HG03135 (cell line): ENCODE data around the gene KREMEN1.
A peak's percentile ranks its signal among the peaks of the same experiment; 100 is the strongest.
"Not testable (repeated sequence)": the region's sequence is repeated elsewhere in the genome, so short reads cannot be mapped to it uniquely, and the experiment has no call there.

ENCODE experiments used
- ATAC-seq: cut with Tn5 transposase; IDR thresholded peaks from one replicate; pipeline ENCODE4 v1.9.1; 2021; ENCODE audit warnings: mild to moderate bottlenecking, moderate library complexity; ENCODE audit not compliant: unreplicated experiment

Gene KREMEN1

GRCh38 chr22:29072979-29073617 lies at the start of gene KREMEN1:
Gene KREMEN1 (plus strand): TSS chr22:29073035. CDS start chr22:29073131, 96 bp downstream.
- peak; percentile 26 for ATAC-seq

- ATAC-seq: no peak
Observed at GRCh38 chr22:29023172-29023796, 49.6 kb upstream of the KREMEN1 start.

GRCh38 chr22:29026579-29026978 lies 46.3 kb upstream of the KREMEN1 start:
- ATAC-seq: no peak

GRCh38 chr22:29028468-29028867 lies 44.4 kb upstream of the KREMEN1 start:
- ATAC-seq: no peak

- no peak for ATAC-seq
Observed at GRCh38 chr22:29029202-29030000, 43.4 kb upstream of the KREMEN1 start.

- ATAC-seq: no peak
Observed at GRCh38 chr22:29030016-29030617, 42.7 kb upstream of the KREMEN1 start.

GRCh38 chr22:29030618-29031226 lies 42.1 kb upstream of the KREMEN1 start:
- no peak for ATAC-seq

GRCh38 chr22:29031227-29032011 lies 41.4 kb upstream of the KREMEN1 start:
- no peak for ATAC-seq

- no peak for ATAC-seq
Observed at GRCh38 chr22:29032014-29032475, 40.8 kb upstream of the KREMEN1 start.

GRCh38 chr22:29032584-29032983 lies 40.3 kb upstream of the KREMEN1 start:
- ATAC-seq: no peak

GRCh38 chr22:29037340-29037932 lies 35.4 kb upstream of the KREMEN1 start:
- ATAC-seq: no peak

GRCh38 chr22:29039148-29039547 lies 33.7 kb upstream of the KREMEN1 start:
- no peak for ATAC-seq

GRCh38 chr22:29039684-29040083 lies 33.2 kb upstream of the KREMEN1 start:
- not testable (repeated sequence) for ATAC-seq

- no peak for ATAC-seq
Observed at GRCh38 chr22:29040385-29041275, 32.2 kb upstream of the KREMEN1 start.

GRCh38 chr22:29041408-29041807 lies 31.4 kb upstream of the KREMEN1 start:
- no peak for ATAC-seq

GRCh38 chr22:29043906-29044575 lies 28.8 kb upstream of the KREMEN1 start:
- no peak for ATAC-seq

GRCh38 chr22:29044657-29045176 lies 28.1 kb upstream of the KREMEN1 start:
- ATAC-seq: no peak
